ENCODE results near the gene FCSK.

The FCSK gene

DNA sequence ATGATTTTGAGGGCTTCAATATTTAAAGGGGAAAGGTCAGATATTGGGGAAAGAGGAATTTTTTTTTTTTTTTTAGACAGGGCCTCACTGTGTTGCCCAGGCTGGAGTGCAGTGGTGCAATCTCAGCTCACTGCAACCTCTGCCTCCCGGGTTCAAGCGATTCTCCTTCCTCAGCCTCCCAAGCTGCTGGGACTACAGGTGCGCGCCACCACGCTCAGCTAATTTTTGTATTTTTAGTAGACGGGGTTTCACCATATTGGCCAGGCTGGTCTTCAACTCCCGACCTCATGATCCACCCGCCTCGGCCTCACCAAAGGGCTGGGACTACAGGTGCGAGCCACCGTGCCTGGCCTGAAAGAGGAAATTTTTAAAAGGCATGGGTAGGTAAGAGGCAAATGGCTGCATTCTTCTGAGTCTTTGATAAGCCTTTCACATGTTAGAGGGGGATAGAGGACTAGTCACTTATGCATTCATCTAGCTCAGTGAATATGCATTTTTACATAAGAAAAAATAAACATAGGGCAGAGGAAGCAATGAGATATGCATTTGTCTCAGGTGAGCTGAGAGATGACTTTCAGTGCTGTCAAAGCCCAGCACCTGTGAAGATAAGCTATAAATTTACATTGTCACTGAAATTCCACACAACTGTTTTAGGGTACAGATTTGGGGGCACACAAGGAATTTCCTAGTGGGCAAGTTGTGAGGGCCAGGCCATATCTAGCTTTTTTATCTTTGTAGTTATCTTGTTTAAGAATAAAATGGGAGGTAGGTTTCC lies 1.1 kb upstream of the FCSK start:
- TF ChIP-seq, protein P1, sequence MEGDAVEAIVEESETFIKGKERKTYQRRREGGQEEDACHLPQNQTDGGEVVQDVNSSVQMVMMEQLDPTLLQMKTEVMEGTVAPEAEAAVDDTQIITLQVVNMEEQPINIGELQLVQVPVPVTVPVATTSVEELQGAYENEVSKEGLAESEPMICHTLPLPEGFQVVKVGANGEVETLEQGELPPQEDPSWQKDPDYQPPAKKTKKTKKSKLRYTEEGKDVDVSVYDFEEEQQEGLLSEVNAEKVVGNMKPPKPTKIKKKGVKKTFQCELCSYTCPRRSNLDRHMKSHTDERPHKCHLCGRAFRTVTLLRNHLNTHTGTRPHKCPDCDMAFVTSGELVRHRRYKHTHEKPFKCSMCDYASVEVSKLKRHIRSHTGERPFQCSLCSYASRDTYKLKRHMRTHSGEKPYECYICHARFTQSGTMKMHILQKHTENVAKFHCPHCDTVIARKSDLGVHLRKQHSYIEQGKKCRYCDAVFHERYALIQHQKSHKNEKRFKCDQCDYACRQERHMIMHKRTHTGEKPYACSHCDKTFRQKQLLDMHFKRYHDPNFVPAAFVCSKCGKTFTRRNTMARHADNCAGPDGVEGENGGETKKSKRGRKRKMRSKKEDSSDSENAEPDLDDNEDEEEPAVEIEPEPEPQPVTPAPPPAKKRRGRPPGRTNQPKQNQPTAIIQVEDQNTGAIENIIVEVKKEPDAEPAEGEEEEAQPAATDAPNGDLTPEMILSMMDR (IDR thresholded peaks at IDR 0.05; ENCODE audit: low read depth, low read length), result no peak
- H3K4me3 ChIP-seq (replicated peaks in 1 of 2; ENCODE audit: low read depth in 2 of 2, low read length in 2 of 2), result peak overlapping the region; percentile 87 to 91
- DNase-seq (ENCODE audit: low read depth in 2 of 2), result no peak

DNA sequence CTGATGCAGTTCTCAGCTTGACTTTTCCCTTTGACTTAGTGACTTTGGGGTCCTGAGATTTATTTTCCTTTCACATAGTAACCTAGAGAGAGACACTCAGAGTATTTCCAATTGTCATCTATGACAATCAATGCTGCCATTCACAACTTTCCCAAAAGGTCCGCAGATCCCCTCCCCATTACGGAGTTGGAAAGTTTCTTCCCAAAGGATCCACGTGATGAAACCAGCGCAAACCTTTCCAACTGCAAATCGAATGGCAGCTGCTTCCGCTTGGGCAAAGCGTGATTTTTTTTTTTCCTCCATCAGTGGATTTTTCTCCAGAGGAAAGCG lies 538 bp upstream of the FCSK start:
- peak overlapping the region; percentile 87 to 91 for H3K4me3 ChIP-seq (replicated peaks in 1 of 2; ENCODE audit: low read depth in 2 of 2, low read length in 2 of 2)
- no peak for DNase-seq (ENCODE audit: low read depth in 2 of 2)
- TF ChIP-seq, protein P1 (IDR thresholded peaks at IDR 0.05; ENCODE audit: low read depth, low read length), result no peak

DNA sequence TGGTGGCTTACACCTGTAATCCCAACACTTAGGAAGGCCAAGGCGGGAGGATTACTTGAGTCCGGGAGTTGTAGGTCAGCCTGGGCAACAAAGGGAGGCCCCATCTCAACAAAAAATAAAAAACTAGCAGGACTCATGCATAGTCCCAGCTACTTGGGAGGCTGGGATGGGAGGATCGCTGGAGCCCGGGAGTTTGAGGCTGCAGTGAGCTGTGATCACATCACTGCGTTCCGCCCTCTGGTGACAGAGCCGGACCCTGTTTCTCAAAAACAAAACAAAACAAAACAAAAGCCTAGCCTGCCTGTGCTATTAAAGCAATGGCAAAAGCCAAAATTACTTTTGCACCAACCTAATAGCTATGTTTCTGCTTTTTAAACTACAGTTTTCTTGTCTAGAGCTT lies 1.5 kb downstream of the FCSK start:
- H3K4me3 ChIP-seq (replicated peaks in 1 of 2; ENCODE audit: low read depth in 2 of 2, low read length in 2 of 2), result no peak overlapping the region
- DNase-seq (ENCODE audit: low read depth in 2 of 2), result no peak
- TF ChIP-seq, protein P1 (IDR thresholded peaks at IDR 0.05; ENCODE audit: low read depth, low read length), result no peak

DNA sequence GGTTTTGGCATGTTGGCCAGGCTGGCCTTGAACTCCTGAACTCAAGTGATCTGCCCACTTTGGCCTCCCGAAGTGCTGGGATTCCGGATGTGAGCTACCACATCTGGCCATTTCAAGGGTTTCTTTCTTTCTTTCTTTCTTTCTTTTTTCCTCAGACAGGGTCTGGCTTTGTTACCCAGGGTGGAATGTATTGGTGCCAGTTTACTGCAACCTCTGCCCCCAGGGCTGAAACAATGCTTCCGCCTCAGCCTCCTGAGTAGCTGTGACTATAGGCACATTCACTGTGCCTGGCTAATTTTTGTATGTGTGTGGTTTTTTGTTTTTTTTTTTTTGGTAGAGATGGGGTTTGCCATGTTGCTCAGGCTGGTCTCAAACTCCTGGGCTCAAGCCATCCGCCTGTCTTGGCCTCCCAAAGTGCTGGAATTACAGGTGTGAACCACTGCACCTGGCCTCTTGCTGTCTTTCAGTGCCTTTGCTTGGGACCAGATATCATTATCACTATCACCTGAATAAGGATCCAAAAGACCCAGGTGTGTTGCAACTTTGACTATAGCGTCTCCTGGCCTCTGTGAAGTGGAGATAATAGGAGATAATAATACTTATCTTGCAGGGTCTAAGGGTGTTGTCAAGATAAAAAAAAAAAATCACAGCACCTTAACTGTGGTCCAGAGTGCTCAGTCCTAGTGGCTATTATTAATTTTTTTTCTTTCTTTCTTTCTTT lies 3.2 kb downstream of the FCSK start:
- TF ChIP-seq, protein P1 (IDR thresholded peaks at IDR 0.05; ENCODE audit: low read depth, low read length), result no peak
- DNase-seq (ENCODE audit: low read depth in 2 of 2), result no peak

DNA sequence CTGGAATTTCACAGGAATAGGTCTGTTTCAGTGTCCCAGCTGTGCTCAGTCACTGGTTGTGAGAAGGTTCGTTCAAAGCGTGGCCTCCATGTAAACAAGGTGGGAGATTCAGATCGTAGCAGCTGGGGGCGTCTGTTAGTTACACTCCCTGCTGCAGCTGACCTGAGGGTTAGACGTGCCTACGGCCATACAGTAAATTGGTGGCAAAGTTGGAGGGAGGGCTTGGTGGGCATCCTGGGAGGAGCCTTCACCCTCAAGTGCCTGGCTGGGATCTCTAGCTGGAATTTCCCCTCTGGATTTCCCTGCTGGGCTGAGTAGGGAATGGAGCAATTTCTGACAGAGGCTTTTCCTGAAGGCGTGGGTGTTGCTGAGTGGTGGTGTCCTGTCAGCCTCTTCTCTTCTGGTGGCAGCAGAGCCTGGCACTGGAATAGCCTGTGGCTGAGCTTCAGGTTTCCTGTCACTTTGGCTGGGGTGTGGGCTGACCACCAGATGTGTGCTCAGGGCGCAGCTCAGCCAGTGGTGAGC lies 6.4 kb downstream of the FCSK start:
- DNase-seq (ENCODE audit: low read depth in 2 of 2), result peak in 1 of 2 donors; percentile 44
- TF ChIP-seq, protein P1 (IDR thresholded peaks at IDR 0.05; ENCODE audit: low read depth, low read length), result no peak
- no peak overlapping the region for H3K4me3 ChIP-seq (replicated peaks in 1 of 2; ENCODE audit: low read depth in 2 of 2, low read length in 2 of 2)

More for the DNA sequence above, 3.2 kb downstream of the FCSK start:
- H3K4me3 ChIP-seq (replicated peaks in 1 of 2; ENCODE audit: low read depth in 2 of 2, low read length in 2 of 2), result no peak overlapping the region

DNA sequence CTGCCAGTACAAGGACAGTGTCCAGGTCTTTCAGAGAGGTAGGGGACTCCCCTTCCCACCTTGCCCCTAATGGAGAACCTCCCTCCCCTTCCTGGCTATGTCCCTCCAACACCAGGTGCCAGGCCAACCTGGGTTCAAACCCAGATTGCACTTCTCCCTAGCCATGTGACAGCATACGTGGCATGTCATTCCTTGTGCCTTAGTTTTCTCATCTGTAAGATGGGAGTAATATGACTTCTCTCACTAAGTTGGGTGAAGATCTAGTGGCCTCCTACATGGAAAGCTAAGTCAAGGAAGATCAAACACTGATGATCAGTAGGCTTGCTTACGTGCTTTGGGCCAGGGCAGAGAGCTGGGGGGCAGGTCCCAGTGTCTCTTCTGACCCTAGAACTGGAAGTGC lies 8.8 kb downstream of the FCSK start:
- no peak overlapping the region for H3K4me3 ChIP-seq (replicated peaks in 1 of 2; ENCODE audit: low read depth in 2 of 2, low read length in 2 of 2)
- no peak for DNase-seq (ENCODE audit: low read depth in 2 of 2)
- TF ChIP-seq, protein P1 (IDR thresholded peaks at IDR 0.05; ENCODE audit: low read depth, low read length), result no peak

Data from cardiac fibroblast (primary cell).